GM18870 (cell line): Measurements from ENCODE around the gene POLR3C.
"Not testable (repeated sequence)": the region's sequence is repeated elsewhere in the genome, so short reads cannot be mapped to it uniquely, and the experiment has no call there.

Source experiments
- ATAC-seq: cut with Tn5 transposase; IDR thresholded peaks from one replicate; pipeline ENCODE4 v1.9.1; 2021; ENCODE audit warnings: moderate library complexity; ENCODE audit not compliant: unreplicated experiment

The POLR3C gene

GRCh38 chr1:145822779-145823331, 1.1 kb upstream of the POLR3C start:
- not testable (repeated sequence) for ATAC-seq

- no peak for ATAC-seq
These were observed 471 bp downstream of the POLR3C start for GRCh38 chr1:145824499-145824842.

- ATAC-seq = no peak
These were observed 2.0 kb downstream of the POLR3C start for GRCh38 chr1:145826030-145826429.

- ATAC-seq = no peak
These were observed 4.0 kb downstream of the POLR3C start for GRCh38 chr1:145827966-145828365.

- ATAC-seq = no peak
These were observed 4.5 kb downstream of the POLR3C start for GRCh38 chr1:145828367-145829026.

- ATAC-seq = not testable (repeated sequence)
These were observed 6.8 kb downstream of the POLR3C start for GRCh38 chr1:145830810-145831209.

GRCh38 chr1:145837656-145838055, 13.7 kb downstream of the POLR3C start:
- no peak for ATAC-seq

GRCh38 chr1:145843031-145843430, 19.0 kb downstream of the POLR3C start:
- no peak for ATAC-seq

GRCh38 chr1:145845144-145845513, 21.1 kb downstream of the POLR3C start:
- peak; percentile 88 for ATAC-seq

GRCh38 chr1:145845514-145846161, 21.6 kb downstream of the POLR3C start, which contains the start of gene NUDT17:
TSS of gene NUDT17 (plus strand) at chr1:145845630. CDS start at chr1:145845641, 11 bp downstream.
- ATAC-seq = peak; percentile 27

- no peak for ATAC-seq
These were observed 22.2 kb downstream of the POLR3C start for GRCh38 chr1:145846201-145846612.

GRCh38 chr1:145847827-145848226, 23.8 kb downstream of the POLR3C start:
- no peak for ATAC-seq

- no peak for ATAC-seq
These were observed 25.6 kb downstream of the POLR3C start for GRCh38 chr1:145849356-145850160.

GRCh38 chr1:145855426-145855948, 31.5 kb downstream of the POLR3C start:
- no peak for ATAC-seq

GRCh38 chr1:145857170-145857569, 33.2 kb downstream of the POLR3C start:
- ATAC-seq = no peak

GRCh38 chr1:145858238-145858900, 34.4 kb downstream of the POLR3C start:
- ATAC-seq = no peak

- peak; percentile 42 for ATAC-seq
These were observed 35.0 kb downstream of the POLR3C start, which contains the start of gene PIAS3 for GRCh38 chr1:145858901-145859490. TSS of gene PIAS3 (minus strand) at chr1:145859081. CDS start at chr1:145858990, 91 bp downstream.

- ATAC-seq = peak; percentile 59
These were observed 35.6 kb downstream of the POLR3C start for GRCh38 chr1:145859491-145860023.

GRCh38 chr1:145863282-145864018, 39.5 kb downstream of the POLR3C start:
- ATAC-seq = no peak
